Measurements from ENCODE around the gene PDE4B.

GRCh38 chr1:65765631-65766030, 27.1 kb upstream of the PDE4B start:
- TF ChIP-seq TAF1 (IDR thresholded peaks at IDR 0.05; ENCODE audit: low read depth, low read length) (no peak), POLR2A (IDR thresholded peaks at IDR 0.05; ENCODE audit: low read depth, low read length) (no peak), POU2F2 (IDR thresholded peaks at IDR 0.05; ENCODE audit: low read depth, low read length) (no peak)
